ENCODE measurements around the gene FGF12.

FGF12 gene

GRCh38 chr3:192373032-192373431 lies 354.3 kb downstream of the FGF12 start:
- TF ChIP-seq, protein P1, sequence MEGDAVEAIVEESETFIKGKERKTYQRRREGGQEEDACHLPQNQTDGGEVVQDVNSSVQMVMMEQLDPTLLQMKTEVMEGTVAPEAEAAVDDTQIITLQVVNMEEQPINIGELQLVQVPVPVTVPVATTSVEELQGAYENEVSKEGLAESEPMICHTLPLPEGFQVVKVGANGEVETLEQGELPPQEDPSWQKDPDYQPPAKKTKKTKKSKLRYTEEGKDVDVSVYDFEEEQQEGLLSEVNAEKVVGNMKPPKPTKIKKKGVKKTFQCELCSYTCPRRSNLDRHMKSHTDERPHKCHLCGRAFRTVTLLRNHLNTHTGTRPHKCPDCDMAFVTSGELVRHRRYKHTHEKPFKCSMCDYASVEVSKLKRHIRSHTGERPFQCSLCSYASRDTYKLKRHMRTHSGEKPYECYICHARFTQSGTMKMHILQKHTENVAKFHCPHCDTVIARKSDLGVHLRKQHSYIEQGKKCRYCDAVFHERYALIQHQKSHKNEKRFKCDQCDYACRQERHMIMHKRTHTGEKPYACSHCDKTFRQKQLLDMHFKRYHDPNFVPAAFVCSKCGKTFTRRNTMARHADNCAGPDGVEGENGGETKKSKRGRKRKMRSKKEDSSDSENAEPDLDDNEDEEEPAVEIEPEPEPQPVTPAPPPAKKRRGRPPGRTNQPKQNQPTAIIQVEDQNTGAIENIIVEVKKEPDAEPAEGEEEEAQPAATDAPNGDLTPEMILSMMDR (IDR thresholded peaks at IDR 0.05): no peak

DNA sequence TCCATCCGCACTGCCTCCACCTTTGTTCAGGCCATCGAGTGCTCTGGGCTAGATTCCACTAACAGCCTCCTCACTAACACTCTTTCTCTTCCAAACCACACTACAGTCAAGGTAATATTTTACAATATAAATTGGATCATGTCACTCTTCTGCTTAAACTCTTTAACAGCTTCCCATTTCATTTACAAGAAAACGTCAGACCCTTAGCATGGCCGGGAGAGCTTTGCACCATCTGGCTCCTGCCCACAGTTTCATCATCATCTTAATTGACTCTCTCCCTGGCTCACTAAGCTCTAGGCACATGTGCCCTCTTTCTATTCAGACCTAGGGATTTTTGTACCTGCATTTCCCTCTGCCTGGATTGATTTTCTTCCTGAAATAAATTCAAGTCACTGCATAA lies 354.7 kb downstream of the FGF12 start:
- TF ChIP-seq, protein P1 (IDR thresholded peaks at IDR 0.05): no peak

DNA sequence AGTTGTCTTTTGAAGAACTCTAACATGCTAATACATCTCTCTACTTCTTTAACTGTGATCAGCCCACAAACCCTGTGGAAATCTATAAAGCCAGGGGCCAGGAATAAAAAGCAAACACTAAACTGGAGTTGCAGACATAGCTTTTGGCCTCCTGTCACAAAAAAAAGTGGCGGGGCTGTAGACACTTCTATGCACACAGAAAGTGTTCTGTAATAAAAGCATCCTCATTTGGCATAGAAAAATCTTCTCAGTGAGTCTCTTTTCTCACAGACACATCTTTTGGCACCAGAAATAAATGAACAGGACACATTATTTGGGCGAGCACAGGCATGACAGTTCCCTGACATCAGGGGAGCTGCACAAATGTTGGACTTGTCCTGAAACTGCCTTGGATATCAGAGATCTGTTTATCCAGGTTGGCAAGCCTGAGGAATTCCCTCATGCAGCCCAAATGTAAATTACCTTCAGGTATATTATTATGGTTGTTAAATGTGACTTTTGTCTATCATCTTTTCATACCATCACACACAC lies 355.4 kb downstream of the FGF12 start:
- TF ChIP-seq, protein P1 (IDR thresholded peaks at IDR 0.05): no peak

DNA sequence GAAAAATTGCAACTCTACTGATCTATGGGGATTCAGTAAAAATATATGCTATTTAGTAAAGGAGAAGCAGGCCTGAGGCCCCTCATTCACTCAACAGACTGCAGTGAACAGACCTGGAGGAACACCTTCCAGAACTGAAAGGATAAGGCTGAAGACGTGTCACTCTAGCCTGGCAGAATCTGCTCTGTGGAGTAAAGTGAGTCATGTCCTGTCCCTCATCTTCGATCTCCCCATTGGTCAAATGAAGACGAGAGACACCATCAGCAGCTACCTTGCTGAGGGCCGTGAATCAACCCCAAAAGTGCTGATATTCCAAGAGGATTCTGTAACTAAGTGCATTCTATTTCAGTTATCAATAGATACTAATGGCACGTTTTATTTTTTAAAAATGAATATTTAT lies 359.7 kb downstream of the FGF12 start:
- TF ChIP-seq, protein P1 (IDR thresholded peaks at IDR 0.05): no peak

GRCh38 chr3:192366916-192367315 lies 360.4 kb downstream of the FGF12 start:
- TF ChIP-seq, protein P1 (IDR thresholded peaks at IDR 0.05): no peak

- TF ChIP-seq, protein P1 (IDR thresholded peaks at IDR 0.05): no peak
These were observed 361.8 kb downstream of the FGF12 start for GRCh38 chr3:192365571-192365970.

- TF ChIP-seq, protein P1 (IDR thresholded peaks at IDR 0.05): no peak
These were observed 363.0 kb downstream of the FGF12 start for GRCh38 chr3:192364316-192364715.

GRCh38 chr3:192354687-192355086 lies 372.7 kb downstream of the FGF12 start:
- TF ChIP-seq, protein P1 (IDR thresholded peaks at IDR 0.05): no peak
